ENCODE measurements around the gene MAML2. TPM values are rescaled to one million over a fixed set of nuclear protein-coding genes. Genes with fewer than 3 reads are reported as not detected.

Gene MAML2
- total RNA-seq, 3 donors from 2014 or later (not counting 1 experiment from before 2014, with no cell fraction given): 14.2 to 20.5 (median 16.1) TPM

DNA sequence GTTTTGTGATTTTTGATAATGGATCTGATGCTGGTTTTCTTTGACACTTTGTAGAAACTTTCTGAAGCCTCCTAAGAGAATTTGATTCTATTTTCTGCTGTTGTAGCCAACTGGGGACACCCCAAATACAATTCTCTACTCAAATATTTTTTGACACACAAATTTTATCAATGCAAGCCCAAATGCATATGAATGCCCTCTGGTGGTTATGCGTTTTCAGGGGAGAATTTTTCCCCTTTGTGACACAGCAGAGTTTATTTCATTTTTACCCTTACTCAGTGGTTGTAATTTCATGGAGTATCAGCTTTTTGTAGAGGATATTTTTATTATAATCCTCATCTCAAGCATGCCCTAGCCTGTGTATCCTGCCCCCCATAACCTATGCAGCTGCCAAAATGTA lies 374.4 kb downstream of the MAML2 start:
- Mint-ChIP-seq H3K4me1 (no peaks in the 10 kb centered on the region), H3K9me3 (no peaks in the 10 kb centered on the region), H3K4me3 (no peak overlapping the region), H3K36me3 (no peaks in the 10 kb centered on the region), H3K27me3 (ENCODE audit: low read depth in 2 of 2) (peaks cover 0 to 3% of the 10 kb centered on the region in 2 donors), H3K27ac (no peak overlapping the region)
- Histone ChIP-seq H3K4me3 (ENCODE audit: low read length) (no peak overlapping the region), H3K27me3 (ENCODE audit: control insufficient read depth, insufficient read depth, low read length) (no peaks in the 10 kb centered on the region), H3K36me3 (ENCODE audit: control insufficient read depth, insufficient read depth, low read length) (no peaks in the 10 kb centered on the region), H3K27ac (ENCODE audit: low read length) (no peak overlapping the region), H3K4me1 (ENCODE audit: control insufficient read depth, insufficient read depth, low read length) (no peaks in the 10 kb centered on the region), H3K9me3 (ENCODE audit: control insufficient read depth, insufficient read depth, low read length) (no peaks in the 10 kb centered on the region)
- no peak for TF ChIP-seq CTCF (IDR thresholded peaks at IDR 0.05)
- ATAC-seq (no peak), DNase-seq (no peak)
- intact Hi-C loops (cut with micrococcal nuclease): no loop called here
- no CpG with 5 or more reads among the region's 1 CpG for WGBS (ENCODE audit: insufficient coverage)

GRCh38 chr11:95964281-95964680 lies 378.7 kb downstream of the MAML2 start:
- H3K27me3 ChIP-seq (ENCODE audit: control insufficient read depth, insufficient read depth, low read length): no peaks in the 10 kb centered on the region
- intact Hi-C loops (cut with micrococcal nuclease): no loop called here
- no peaks in the 10 kb centered on the region for H3K4me1 Mint-ChIP-seq
- 88% methylated on average over 1 of the region's 1 CpG for WGBS (ENCODE audit: insufficient coverage)
- TF ChIP-seq CTCF (IDR thresholded peaks at IDR 0.05): no peak
- H3K27ac Mint-ChIP-seq: no peak overlapping the region
- ATAC-seq: no peak
- DNase-seq: no peak
- H3K27ac ChIP-seq (ENCODE audit: low read length): no peak overlapping the region
- no peak overlapping the region for H3K4me3 Mint-ChIP-seq
- H3K9me3 Mint-ChIP-seq: no peaks in the 10 kb centered on the region
- peaks cover 7 to 14% of the 10 kb centered on the region in 2 donors for H3K27me3 Mint-ChIP-seq (ENCODE audit: low read depth in 2 of 2)
- H3K36me3 ChIP-seq (ENCODE audit: control insufficient read depth, insufficient read depth, low read length): no peaks in the 10 kb centered on the region
- no peaks in the 10 kb centered on the region for H3K9me3 ChIP-seq (ENCODE audit: control insufficient read depth, insufficient read depth, low read length)
- no peaks in the 10 kb centered on the region for H3K36me3 Mint-ChIP-seq
- no peak overlapping the region for H3K4me3 ChIP-seq (ENCODE audit: low read length)
- H3K4me1 ChIP-seq (ENCODE audit: control insufficient read depth, insufficient read depth, low read length): no peaks in the 10 kb centered on the region

DNA sequence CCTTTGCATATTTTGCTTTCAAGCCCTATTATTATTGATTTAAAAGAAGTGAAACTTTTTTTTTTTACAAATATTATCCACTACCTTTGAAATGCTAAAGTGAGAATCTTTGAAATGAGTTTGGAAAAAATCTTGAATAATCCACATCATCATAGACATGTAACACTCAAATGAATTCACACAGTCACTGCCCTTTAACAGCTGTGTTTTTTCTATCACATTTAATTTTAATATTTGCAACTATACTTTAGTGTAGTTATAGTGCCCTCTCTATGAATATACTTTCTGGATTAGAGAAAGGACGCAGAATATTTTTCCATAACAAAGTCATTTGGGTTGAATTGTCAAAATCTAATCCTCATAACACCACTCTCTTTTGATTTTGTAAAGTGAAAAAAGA lies 381.2 kb downstream of the MAML2 start:
- Histone ChIP-seq H3K36me3 (ENCODE audit: control insufficient read depth, insufficient read depth, low read length) (no peaks in the 10 kb centered on the region), H3K9me3 (ENCODE audit: control insufficient read depth, insufficient read depth, low read length) (no peaks in the 10 kb centered on the region), H3K4me3 (ENCODE audit: low read length) (no peak overlapping the region), H3K4me1 (ENCODE audit: control insufficient read depth, insufficient read depth, low read length) (no peaks in the 10 kb centered on the region), H3K27me3 (ENCODE audit: control insufficient read depth, insufficient read depth, low read length) (no peaks in the 10 kb centered on the region), H3K27ac (ENCODE audit: low read length) (no peak overlapping the region)
- intact Hi-C loops (cut with micrococcal nuclease): no loop called here
- TF ChIP-seq CTCF (IDR thresholded peaks at IDR 0.05): no peak
- Mint-ChIP-seq H3K27ac (no peak overlapping the region), H3K36me3 (no peaks in the 10 kb centered on the region), H3K4me1 (no peaks in the 10 kb centered on the region), H3K27me3 (ENCODE audit: low read depth in 2 of 2) (peaks cover 11 to 23% of the 10 kb centered on the region in 2 donors), H3K9me3 (no peaks in the 10 kb centered on the region), H3K4me3 (no peak overlapping the region)
- ATAC-seq (no peak), DNase-seq (no peak)
- no CpG with 5 or more reads among the region's 1 CpG for WGBS (ENCODE audit: insufficient coverage)

DNA sequence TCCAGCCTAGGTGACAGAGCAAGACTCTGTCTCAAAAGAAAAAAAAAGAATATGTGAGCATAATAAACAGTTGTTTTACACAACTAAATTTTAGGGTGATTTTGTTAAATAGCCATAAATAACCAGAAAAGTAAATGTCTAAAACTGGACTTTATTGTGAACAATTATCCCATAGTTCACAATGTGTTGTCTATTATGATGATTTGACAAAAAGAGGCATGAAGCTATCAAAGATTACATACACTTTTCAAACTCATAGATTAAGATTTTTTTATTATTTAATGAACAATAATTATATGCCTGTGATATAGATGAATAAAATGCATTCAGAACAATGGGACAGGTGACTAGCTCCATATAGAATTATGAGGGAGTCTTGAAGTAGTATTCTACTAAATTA lies 392.1 kb downstream of the MAML2 start:
- H3K27ac Mint-ChIP-seq: no peak overlapping the region
- no peak for TF ChIP-seq CTCF (IDR thresholded peaks at IDR 0.05)
- Histone ChIP-seq H3K4me1 (ENCODE audit: control insufficient read depth, insufficient read depth, low read length) (no peaks in the 10 kb centered on the region), H3K9me3 (ENCODE audit: control insufficient read depth, insufficient read depth, low read length) (no peaks in the 10 kb centered on the region), H3K4me3 (ENCODE audit: low read length) (no peak overlapping the region), H3K27me3 (ENCODE audit: control insufficient read depth, insufficient read depth, low read length) (no peaks in the 10 kb centered on the region), H3K36me3 (ENCODE audit: control insufficient read depth, insufficient read depth, low read length) (no peaks in the 10 kb centered on the region), H3K27ac (ENCODE audit: low read length) (no peak overlapping the region)
- no peaks in the 10 kb centered on the region for H3K9me3 Mint-ChIP-seq
- no peak overlapping the region for H3K4me3 Mint-ChIP-seq
- DNase-seq (no peak), ATAC-seq (no peak)
- intact Hi-C loops (cut with micrococcal nuclease): no loop called here
- H3K36me3 Mint-ChIP-seq: no peaks in the 10 kb centered on the region
- H3K27me3 Mint-ChIP-seq (ENCODE audit: low read depth in 2 of 2): peaks cover 17 to 20% of the 10 kb centered on the region in 2 donors
- H3K4me1 Mint-ChIP-seq: peaks cover 13 to 14% of the 10 kb centered on the region in 2 donors
